Astrocyte of the hippocampus (primary cell): ENCODE measurements around the gene SH3BP1.
A peak's percentile ranks its signal among the peaks of the same experiment; 100 is the strongest.

Source experiments
- DNase-seq: peaks from one replicate; pipeline ENCODE4 v3.0.0; 2011; ENCODE audit warnings: low read depth, low spot score

Gene SH3BP1

GRCh38 chr22:37658133-37659065 is 18.9 kb downstream of the SH3BP1 start, which contains the start of gene PDXP:
Gene PDXP, plus strand, starts transcription at chr22:37658723. Its CDS starts 60 bp downstream, at chr22:37658783.
- DNase-seq, result peak; percentile 100

- DNase-seq, result no peak
Observed at GRCh38 chr22:37659066-37659896, 19.8 kb downstream of the SH3BP1 start.

- DNase-seq, result no peak
Observed at GRCh38 chr22:37659897-37660708, 20.6 kb downstream of the SH3BP1 start.

- no peak for DNase-seq
Observed at GRCh38 chr22:37660709-37661045, 21.2 kb downstream of the SH3BP1 start.

DNA sequence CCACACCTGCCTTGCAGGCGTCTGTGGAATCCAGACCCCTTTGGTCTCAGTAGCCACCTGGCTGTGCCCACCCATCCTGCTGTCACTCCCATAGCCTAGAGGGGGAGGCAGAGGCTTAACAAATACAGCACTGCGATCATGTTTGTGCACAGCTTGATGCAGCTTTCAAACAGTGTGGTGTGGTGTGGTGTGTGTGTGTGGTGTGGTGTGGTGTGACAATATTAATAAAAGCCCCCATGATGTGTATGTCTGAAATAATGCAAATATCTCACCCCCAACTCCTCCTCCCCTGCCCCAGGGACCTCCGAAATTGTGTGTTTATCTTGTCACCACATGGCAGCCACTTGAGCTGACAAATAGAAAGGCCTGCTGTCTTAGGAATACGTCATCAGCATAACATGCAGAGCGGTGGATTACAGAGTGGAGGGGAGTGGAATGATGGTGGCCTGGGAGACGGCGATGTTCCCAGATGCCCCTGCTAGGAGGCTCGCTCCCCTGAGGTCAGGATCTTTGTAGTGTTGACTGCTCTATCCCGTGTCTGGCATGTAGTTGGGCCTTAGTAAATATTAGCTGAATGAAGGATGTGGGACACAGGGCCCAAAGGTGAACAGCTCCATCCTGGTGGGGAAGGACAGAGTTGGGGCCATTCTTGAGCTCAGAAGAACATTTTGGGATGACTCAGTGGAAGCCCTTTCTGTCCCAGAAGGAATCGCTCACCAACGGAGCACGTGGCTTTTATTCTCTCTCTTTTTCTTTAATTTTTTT is 21.9 kb downstream of the SH3BP1 start:
- peak; percentile 83 for DNase-seq

GRCh38 chr22:37662039-37662438 is 22.6 kb downstream of the SH3BP1 start:
- DNase-seq, result no peak

- DNase-seq, result no peak
Observed at GRCh38 chr22:37663521-37664140, 24.2 kb downstream of the SH3BP1 start.

GRCh38 chr22:37664249-37665101 is 25.0 kb downstream of the SH3BP1 start:
- peak; percentile 53 for DNase-seq

GRCh38 chr22:37665487-37665886 is 26.0 kb downstream of the SH3BP1 start:
- no peak for DNase-seq

- DNase-seq, result peak; percentile 56
Observed at GRCh38 chr22:37669586-37669985, 30.1 kb downstream of the SH3BP1 start.

DNA sequence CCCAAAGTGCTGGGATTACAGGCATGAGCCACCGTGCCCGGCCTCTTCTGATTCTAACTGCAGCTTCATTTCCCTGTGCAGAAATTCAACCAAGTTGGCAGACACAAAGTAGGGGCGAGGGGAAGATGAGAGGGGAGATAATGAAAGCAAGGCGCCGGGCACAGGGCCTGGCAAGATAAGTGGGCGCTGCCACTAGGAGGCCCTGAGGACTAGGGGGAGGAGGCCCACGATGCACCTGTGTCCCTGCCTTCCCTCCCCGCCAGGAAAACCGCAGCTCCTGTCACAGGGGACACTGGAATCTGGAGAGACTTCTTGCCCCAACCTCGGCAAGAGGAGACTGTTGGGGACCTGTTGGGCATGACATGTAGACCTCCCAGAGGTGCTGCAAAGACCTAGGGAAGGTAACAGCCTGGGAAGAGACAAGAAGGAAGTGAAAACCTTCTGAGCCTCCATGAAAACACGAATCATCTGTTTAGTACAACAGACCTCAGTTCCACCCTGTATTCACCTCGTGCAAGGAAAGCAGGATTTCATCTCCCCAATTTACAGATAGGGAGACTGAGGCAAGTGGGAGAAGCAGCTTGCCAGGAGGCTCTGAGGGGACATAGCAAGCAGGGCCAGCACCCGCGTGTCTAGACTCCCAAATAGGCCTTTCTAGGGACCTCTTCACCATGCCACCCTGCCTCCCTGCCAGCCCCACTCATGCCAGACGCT is 32.9 kb downstream of the SH3BP1 start:
- DNase-seq, result no peak

GRCh38 chr22:37672920-37673455 is 33.5 kb downstream of the SH3BP1 start:
- no peak for DNase-seq

GRCh38 chr22:37674248-37674647 is 34.8 kb downstream of the SH3BP1 start:
- DNase-seq, result no peak

DNA sequence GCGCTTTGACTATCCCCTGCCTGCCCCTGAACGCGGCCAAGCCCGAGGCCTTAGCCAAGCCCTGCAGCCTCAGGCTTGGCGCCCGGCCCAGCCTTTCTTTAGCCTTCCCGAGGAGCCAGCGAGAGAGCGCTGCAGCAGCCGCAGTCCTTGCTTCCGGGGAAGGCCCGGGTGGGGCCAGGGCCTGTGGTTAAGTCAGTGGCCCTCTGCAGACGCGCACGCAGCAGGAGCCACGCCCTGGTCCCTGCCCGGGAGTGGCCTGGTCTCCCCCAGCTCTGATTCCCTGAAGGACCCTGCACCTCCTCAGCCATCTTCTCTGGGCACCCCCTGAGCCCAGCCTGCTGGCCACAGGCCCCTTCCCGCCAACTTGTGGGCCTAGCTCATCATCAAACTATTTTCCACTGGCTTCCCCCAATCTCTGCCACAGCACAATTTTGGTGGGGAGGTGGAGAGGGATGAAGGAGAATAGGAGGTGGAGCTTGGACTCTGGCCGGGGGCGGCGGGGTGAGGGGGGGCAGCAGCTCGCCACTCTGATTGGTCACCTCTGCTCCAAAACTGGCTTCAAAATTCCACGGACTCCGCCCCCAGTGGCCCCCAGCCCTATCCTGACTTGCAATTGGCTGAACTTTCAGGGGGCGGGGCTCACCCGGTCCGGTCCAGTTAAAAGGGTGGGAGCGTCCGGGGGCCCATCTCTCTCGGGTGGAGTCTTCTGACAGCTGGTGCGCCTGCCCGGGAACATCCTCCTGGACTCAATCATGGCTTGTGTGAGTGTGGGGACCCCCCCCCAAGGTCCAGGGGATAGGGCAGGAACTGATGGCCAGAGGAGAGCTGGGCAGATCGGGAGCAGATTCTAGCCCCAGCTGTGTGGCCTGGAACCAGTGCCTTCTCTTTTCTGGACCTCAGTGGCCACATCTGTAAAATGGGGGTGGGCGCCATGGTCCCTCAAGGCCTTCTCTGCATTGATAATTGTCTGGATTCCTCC is 35.8 kb downstream of the SH3BP1 start, which contains the start of gene LGALS1:
Gene LGALS1, plus strand, starts transcription at position 686 of the 979 bp plus-strand sequence. Its CDS starts 67 bp downstream, at position 753.
- DNase-seq, result peak; percentile 99

DNA sequence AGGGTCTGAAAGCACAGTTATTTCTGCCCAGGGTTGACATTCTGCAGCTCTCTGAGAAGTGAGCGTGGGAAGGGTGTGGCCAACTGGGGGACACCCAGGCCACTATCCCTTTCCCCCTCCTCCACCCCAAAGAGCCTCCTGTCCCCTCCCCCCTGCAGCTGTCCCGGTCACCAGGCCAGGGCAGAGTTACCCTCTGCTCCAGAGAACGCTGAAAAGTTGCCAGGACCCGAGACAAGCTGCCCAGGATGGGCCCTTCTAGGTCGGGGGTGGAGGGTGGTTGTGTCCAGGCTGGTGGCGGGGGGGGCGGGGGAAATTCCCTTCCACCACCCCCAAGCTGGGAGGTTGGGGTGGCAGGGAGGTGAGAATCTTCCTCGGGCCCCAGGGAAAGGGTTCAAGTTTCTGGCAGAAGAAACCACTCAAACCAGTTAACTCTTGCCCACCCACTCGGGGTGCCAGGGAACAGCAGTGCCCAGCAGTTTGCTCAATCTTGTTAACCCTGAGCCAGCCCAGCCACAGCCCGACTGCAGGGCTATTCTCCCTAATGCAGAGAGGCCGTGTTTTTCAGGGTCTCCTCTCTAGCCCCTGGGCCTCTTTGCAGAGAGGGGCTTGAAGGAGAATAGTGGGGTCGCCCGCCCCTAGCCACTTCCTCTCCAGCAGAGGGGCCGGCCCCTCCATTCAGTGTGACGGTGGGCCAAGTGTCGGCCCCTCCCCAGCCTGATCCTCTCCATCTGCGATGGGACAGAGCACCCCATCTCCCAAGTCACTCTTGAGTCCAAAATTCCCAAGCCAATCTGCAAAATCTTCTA is 36.7 kb downstream of the SH3BP1 start:
- peak; percentile 41 for DNase-seq

GRCh38 chr22:37676736-37677492 is 37.4 kb downstream of the SH3BP1 start:
- peak; percentile 97 for DNase-seq
